Measurements from ENCODE around the gene PDE8A.
"Not testable (repeated sequence)": the region's sequence is repeated elsewhere in the genome, so short reads cannot be mapped to it uniquely, and the experiment has no call there.

The PDE8A gene

DNA sequence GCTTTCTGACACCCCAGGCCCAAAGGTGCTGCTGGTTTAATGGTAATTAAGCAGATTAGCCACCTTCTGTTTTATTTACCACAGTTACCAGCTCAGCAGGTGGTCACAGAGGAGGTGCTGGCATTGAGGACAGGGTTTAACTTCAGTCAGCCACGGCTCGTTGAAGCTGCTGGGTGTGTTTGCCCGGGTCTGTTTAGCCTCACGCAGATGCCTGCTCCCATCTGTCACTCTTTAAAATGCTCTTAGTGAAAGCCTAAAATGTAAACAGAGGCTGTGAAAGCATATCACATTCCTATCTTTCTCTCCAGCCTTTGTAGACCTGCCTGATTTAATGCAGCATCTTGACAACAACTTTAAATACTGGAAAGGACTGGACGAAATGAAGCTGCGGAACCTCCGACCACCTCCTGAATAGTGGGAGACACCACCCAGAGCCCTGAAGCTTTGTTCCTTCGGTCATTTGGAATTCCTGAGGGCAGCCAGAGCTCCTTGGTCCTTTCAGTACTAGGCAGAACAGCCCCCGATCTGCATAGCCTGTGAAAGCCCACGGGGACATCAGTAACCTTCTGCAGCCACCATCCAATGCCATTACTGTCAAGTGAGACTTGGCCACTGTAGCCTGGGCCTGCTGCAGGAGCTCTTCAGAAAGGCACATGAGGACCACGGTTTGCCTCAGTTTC, 156.0 kb downstream of the PDE8A start:
- no peak for DNase-seq

DNA sequence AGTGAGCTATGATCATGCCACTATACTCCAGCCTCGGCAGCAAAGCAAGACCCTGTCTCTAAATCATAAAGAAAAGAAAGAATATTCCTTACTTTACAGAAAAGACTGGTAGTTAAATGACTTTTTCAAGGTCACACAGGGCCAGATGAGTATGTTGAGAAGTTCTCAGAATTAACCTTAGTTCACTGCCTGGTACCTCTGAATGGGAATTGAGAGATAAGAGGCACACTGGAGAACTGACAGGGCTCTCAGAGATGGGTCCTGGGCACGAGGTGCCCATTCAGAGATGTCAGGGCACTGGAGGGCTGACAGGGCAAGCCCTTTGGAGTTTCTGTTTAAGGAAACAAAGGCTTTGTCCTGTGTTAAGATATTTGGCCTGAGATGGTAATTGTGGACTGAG, 157.7 kb downstream of the PDE8A start:
- no peak for DNase-seq

DNA sequence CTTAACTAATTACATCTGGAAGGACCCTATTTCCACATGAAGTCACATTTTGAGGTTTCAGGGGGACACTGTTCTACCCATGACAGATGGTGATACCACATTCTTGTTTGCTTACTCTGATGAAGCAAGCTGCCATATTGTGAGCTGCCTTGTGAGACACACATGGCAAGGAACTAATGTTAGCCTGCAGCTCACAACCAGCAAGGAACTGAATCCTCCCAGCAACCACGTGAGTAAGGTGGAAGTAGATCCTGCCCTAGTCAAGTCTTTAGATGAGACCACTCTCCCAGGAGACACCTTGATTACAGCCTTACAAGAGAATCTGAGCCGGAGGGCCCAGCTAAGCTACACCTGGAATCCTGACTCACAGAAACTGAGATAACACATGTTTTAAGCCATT, 160.1 kb downstream of the PDE8A start:
- DNase-seq, result peak in 1 of 2 donors; percentile 2

DNA sequence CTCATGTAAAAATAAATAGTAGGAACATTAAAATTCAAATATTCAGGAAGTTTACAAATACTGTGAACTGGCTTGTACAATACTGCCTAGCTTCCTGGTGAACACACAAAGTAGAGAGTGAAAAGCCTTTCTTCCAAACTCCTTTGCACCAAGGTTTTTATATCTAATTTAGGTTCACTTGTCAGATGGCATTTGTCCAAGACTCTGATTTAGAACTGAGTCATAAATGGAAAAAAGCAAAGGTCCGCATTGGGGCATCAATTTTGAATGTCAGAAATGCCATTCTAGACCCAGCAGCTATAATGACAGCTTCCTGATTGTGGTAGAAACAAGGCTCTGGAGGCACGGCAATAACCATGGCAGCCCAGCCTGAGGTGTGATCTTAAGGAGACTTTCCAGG, 160.7 kb downstream of the PDE8A start:
- no peak for DNase-seq

DNA sequence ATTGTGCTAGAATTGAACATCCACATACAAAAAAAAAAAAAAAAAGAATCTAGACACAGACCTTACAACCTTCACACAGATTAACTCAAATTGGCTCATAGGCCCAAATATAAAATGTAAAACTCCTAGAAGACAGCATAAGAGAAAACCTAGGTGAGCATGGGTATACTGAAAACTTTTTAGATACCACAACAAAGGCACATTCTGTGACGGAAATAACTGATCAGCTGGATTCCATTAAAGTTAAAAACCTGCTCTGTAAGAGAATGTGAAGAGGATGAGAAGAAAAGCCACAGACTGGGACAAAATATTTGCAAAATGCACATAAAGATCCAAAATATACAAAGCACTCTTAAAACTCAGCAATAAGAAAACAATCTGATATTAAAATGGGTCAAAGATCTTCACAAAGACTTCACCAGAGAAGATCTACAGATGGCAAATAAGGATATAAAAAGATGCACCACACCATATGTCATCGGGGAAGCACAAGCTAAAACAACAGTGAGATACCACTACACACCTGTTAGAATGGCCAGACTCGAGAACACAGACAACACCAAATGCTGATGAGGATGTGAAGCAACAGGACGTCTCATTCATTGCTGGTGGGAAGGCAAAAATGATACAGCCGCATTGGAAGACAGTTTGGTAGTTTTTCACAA, 167.9 kb downstream of the PDE8A start:
- no peak for DNase-seq

DNA sequence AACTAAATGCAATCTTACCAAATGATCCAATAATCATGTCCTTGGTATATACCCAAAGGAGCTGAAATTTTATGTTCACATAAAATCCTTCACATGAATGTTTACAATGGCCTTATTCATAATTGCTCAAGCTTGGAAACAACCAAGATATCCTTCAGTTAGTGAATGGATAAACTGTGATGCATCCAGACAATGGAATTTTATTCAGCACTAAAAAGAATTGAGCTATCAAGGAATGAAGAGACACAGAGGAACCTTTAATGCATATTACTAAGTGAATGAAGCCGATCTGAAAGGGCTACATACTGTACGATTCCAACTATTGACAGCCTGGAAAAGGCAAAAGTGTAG, 168.4 kb downstream of the PDE8A start:
- no peak for DNase-seq

DNA sequence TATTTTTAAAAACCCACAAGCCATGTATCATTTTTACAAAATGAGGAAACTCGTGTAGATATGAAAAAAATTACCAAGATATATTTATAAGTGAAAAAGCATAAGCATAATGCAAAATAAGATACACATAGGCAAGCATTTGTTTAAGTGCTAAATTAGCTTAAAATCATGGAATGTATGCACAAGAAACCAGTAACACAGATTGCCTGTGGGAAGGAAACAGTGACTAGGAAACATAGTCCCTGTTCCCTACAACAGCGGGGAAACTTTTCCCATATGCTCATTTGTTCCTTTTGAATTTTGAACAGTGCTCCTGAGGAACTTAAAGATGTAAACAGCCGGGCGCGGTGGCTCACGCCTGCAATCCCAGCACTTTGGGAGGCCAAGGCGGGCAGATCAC, 169.5 kb downstream of the PDE8A start:
- no peak for DNase-seq

DNA sequence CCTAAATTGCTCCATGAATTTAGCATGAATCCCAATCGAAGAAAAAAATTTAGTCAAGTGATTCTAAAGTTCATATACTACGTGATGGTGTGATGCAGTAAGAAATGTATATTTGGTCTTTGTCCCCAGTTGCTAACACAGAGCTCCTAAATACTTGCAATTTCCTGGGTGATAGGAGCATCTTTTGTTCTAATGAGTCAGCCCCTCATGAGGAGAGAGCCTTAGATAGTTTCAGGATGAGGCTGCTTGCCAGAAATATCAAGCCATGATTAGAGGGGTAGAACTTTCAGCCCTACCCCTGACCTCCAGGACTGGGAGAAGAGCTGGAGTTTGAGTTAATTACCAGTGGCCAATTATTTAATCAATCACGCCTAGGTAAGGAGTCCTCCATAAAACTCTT, 170.2 kb downstream of the PDE8A start:
- DNase-seq, result no peak

DNA sequence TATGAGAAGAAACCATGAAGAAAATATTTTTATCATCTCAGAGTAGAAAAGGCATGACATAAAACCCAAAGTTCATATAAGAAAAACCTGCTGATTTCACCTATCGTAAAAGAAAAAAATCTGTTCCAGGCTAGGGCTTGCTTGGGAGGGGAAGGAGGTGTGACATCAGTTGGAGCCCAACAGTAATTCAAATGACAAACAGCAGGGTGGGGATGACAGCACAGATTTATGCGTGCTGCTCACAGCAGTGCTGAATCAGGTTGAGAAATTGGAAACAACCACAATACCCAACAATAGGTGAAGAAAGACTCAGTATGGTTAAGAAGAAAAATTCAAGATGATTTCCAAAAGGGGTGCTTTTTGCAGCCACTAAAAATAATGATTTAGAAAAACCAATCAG, 172.4 kb downstream of the PDE8A start:
- DNase-seq, result no peak

DNA sequence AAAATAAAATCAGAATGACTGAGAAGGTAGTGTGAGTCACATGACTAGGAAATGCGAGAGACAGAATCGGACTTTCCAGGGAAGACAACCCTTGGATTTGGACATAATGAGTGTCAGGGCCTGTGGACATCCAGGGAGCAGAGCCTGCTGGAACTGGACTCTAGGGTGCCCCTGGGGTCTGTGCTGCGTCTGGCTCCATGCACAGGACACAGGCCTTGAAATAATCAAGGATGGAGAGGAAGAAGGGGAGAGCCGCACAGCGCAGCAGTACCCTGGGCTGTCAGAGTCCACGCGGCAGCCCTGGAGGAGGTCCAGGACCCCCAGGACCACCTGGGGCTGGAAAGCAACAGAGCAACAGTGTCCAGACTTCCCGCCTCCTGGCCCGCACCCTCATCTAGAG, 173.7 kb downstream of the PDE8A start:
- DNase-seq, result no peak

DNA sequence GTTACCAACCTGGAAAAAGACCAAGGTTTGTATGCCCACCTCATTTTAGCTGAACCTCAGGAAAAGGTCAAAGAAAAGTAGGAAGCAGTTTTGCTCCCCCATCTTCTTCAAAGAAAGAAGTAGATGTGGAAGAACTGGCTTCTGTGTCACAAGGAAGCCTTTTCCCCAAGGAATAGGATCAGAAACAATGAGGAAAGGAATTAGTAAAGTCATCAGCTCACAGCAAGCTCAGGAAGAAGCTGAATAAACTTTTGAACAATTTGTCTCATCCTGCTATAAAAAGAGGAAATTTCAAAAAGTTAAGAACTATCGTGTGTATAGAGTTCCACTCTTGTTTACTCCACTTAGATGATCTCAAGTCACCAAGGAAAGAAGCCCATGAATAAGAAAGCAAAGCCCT, 174.2 kb downstream of the PDE8A start:
- no peak for DNase-seq

DNA sequence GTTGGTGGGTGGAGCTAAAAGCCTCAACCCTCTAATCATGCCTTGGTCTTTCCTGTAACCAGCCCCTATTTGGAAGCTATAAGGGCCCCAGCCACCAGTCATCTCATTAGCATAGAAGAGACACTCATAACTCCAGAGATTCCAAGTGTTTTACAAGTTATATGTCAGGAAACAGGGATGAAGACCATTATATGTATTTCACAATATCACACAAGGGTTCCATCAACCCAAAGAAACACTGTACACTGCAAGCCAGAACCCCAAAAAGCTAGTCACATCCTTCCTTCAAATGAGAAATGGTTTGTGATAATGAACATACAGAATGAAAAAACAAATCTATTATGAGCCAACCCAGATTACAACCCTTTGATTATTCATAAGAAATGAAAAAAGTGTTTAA, 175.7 kb downstream of the PDE8A start:
- DNase-seq, result no peak

DNA sequence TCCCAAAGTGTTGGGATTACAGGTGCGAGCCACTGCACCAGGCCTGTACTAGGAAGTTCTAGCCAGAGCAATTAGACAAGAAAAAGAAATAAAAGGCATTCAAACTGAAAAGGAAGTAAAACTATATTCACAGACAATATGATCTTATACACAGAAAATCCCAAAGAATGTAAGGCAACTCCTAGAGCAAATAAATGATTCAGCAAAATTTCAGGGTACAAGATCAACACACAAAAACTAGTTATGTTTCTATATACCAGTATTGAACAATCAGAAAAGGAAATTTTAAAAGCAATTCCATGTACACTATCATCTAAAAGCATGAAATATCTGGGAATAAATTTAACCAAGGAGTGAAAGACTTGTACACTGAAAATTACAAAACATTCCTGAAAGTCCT, 180.6 kb downstream of the PDE8A start:
- DNase-seq, result no peak

DNA sequence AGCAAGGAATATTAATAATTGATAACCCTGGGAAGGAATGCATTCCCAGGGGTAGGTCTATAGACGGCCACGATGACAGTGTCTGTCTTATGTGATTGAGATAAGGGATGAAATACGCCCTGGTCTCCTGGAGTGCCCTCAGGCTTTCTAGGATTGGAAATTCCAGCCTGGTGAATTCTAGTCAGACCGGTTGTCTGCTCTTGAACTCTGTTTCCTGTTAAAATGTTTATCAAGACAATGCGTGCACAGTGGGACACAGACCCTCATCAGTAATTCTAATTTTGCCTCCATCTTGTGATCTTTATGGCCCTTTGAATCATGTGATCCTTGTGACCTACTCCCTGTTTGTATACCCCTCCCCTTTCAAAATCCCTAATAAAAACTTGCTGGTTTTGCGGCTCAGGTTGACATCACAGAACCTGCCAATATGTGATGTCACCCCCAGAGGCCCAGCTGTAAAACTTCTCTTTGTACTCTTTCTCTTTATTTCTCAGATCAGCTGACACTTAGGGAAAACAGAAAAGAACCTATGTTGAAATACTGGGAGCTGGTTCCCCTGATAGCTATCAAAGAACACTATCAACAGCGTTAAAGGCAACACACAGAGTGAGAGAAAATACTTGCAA, 183.3 kb downstream of the PDE8A start:
- no peak for DNase-seq

DNA sequence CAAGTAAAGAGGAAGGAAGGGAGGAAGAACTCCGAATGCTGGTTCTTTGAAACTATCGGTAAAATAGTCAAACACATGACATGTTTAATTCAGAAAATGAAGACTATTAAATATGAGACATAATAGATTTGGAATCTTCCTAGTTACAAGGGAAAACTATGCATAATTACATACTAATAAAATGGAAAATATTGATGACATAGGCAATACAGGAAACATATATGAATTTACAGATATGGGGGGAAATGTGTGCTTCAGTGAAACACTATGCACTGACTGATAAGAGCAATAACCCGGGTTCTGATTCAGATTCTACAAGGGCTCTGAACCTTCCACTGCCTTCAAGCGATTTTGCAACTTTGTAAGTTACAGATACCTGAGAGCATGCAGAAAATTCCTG, 185.9 kb downstream of the PDE8A start:
- DNase-seq, result no peak

DNA sequence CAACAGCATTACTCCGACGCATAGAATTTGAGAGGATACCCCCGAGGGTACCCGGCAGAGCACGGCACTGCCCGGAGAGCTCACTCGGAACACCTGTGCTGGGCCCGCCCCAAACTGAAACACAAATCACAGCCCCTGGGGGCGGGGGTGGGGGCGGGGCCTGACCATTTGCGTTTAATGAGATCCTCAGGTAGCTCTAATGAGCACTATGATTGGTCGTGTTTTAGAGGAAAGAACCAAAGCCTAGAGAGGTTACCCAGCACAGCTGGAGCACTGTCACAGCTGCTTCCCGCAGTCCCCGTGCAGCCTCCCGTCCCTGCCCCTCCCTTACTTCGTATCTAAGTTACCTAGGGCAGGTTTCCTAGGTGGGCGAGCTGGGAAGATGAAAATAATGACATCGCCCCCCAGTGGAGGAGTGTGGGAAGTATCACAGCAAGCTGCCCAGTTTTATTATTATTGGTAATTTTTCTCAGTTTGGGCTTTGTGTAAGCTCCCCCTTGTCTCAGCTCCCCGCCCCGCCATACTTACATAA, 187.1 kb downstream of the PDE8A start:
- peak in 1 of 2 donors; percentile 2 for DNase-seq

DNA sequence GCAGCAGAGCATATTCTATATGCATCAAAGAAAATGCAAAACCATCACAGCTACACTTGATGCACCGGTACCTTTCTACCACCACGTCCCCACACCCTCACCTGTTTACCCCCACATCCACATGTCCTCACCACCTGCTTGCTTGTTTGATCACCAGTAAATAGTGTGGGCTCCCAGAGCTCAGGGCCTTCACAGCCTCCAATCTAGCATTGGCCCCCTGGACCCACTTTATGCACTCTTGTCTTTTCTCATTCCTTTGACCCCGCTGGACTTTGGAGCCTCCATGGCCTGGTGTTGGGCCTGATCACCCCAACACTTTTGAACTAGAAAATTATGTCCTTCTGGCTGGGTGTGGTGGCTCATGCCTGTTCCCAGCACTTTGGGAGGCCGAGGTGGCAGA, 190.1 kb downstream of the PDE8A start:
- DNase-seq, result no peak

DNA sequence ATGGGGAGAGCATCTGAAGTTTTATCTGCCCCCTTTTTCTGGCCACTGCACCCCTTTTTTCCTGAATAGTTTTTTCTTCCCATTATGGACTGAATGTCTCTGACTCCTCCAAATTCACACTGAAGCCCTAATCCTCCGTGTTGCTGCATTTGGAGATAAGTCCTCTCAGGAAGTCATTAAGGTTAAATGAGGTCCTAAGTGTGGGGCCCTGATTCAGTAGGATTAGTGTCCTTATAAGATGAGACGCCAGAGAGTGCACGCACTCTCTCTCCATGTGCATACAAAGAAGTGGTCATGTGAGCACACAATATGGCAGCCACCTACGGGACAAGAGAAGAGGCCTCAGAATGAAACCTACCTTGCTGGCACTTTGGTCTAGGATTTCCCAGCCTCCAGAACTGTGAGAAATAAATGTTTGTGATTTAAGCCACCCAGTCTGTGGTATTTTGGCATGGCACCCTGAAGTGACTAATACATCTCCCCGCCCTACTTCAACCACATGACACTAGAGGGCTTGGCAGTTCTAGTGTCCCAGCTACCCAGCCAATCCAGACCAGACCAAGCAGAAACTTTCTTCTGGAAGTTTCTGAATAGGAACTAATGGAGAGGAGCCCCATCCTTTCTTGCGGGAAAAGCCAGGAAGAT, 191.3 kb downstream of the PDE8A start:
- DNase-seq, result no peak

DNA sequence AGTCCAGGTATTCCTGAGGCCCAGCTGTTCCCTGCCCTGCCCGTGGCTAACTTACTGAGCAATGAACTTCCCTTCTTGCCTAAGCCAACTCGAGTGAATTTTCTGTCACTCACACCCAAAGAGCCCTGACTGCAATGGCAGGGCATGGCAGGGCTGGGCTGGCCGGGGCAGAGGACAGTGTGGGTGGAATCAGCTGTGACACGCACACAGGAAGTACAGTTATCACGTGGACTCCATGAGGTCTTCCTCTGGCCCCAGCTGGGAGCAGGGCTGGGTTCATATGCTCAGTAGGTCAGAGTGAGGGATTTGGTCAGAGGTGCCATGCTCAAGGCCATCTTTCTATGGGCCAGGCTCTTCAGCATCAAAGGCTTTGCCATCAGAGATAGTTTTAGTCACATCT, 192.0 kb downstream of the PDE8A start:
- peak; percentile 15 to 20 for DNase-seq

DNA sequence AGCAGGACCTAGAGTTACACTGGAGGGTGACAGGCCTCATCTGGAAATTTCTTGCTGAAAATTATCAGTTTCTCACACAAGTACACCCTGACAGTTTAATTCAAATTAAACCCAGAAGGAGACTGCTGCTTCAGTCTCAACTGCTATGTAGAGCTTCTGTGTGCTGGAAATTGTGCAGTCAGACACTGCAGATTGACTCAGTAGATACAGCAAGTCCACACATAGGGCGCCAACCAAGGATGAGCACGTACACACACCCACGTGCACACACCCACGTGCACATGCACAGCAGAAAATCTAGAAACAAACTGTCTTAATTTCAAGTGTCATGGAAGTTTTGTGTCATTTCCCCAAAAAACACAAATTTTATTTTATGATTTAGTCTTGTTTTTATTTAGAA, 192.9 kb downstream of the PDE8A start:
- DNase-seq, result no peak

DNA sequence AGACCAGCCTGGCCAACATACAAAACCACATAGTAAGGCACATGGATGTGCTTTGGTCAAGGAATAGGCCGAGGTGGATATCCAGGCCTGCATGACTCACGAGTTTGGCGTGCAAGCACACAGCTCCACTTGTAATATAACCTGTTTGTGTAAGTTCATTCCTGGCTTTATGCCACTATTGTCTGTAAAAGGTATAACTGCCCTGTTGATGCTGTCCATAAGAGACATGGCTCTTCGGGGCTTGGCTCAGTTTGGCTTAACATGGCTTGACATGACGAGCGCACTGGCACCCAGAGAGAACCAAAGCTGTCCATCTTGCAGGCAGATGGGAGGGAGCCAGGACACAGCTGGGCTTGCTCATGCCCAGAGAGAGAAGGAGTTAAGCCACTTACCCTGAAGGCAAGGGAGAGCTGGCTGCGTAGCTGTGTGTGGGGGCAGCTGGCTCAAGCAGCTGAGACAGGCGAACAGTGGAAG, 195.4 kb downstream of the PDE8A start:
- DNase-seq, result not testable (repeated sequence)

DNA sequence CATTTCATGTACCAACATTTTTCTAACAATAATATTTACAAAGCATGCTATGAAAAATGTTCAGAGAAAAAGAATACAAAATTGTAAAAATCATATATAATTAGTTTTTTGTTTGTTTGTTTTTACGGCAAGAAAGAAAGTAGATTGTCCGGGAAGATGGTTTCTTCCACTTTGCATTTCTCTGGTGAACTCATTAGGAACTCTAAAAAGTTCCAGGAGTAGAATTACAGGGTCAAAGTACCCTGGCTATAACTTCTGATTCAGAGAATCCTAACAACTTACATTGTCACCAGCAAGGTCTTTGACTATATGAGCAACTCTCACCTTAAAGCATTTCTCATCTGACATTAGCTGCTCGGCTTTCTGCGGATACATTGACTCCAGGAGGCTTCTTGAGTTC, 196.7 kb downstream of the PDE8A start:
- DNase-seq, result no peak

DNA sequence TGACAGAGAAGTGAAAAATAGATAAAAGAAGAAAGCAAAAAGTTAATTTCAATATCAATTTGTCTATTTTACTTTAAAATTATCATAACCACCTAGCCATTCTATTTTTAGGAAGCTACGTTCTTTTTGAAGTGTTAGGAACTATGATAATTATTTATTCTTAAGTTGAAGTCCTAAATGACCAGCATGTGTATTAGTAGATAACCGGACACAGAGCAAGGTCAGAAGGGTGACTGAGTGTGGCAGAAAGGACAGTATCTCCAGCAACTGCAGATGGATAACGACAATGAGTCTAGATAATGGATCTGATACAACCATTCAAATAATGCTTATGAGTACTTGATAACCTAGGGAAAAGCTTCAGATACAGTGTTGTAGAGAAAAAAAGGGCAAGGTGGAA, 198.0 kb downstream of the PDE8A start:
- no peak for DNase-seq

DNA sequence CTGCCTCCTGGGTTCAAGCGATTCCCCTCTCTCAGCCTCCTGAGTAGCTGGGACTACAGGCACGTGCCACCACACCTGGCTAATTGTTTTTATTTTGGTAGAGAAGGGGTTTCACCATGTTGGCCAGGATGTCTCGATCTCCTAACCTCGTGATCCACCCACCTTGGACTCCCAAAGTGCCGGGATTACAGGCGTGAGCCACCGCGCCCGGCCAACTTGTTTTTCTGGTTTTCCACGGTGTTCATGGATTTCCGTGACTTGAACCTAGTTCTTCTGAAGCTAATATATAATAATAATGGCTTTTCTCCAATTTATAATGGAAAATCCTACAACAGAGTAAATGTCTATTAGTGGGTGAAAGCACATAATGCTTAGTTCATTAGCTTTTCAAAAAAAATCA, 203.7 kb downstream of the PDE8A start:
- not testable (repeated sequence) for DNase-seq
